Midbrain (tissue), 1 donor: ENCODE data around the gene CDC42EP2.
A peak's percentile ranks its signal among the peaks of the same experiment; 100 is the strongest.

Source experiments
- DNase-seq: peaks from one replicate; lab custom pipeline; 2025; lab: John Stamatoyannopoulos, UW

CDC42EP2 gene

GRCh38 chr11:65298131-65298535, 16.5 kb upstream of the CDC42EP2 start:
- peak; percentile 64 for DNase-seq

GRCh38 chr11:65298655-65299179, 15.9 kb upstream of the CDC42EP2 start:
- DNase-seq: no peak

- no peak for DNase-seq
Measured at GRCh38 chr11:65300621-65301275, 13.9 kb upstream of the CDC42EP2 start.

- peak; percentile 60 for DNase-seq
Measured at GRCh38 chr11:65301491-65302329, 13.0 kb upstream of the CDC42EP2 start.

DNA sequence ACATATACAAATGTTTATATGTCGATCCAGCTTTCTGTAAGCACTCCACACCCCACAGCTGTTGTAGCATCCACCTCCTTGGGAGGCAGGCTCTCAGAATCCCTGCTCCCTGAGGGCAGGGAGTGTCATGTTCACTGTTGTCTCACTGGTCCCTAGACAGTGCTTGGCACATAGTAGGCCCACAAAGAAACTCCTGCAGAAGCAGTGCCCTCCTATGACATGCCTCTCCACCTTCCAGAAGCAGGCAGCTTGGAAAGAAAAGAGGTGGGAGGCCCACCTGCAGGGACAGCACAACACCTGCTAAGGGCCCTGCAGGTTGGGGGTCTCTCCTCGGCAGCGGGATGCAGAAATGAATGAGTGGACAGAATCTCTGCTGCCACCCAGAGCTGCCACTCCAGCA, 11.1 kb upstream of the CDC42EP2 start:
- no peak for DNase-seq

- DNase-seq: no peak
Measured at GRCh38 chr11:65304110-65304509, 10.6 kb upstream of the CDC42EP2 start.

DNA sequence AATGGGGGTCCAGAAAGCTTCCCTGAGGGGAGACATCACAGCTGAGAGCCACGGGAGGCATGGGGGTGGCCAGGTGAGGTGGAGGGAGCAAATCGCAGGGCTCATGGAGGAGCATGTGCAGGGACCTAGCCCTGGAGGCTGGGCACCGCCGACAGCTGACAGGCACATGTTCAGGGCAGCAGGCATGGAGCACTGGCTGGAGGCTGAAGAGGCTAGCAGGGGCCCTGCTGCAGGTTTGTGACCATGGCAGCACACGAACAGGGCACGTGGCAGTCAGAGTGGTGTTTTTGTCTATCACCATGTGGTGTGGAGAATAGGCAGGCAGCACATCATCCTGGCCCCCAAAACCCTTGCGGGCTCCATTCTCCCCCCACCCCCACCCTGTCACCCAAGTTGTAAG, 10.1 kb upstream of the CDC42EP2 start:
- DNase-seq: no peak

DNA sequence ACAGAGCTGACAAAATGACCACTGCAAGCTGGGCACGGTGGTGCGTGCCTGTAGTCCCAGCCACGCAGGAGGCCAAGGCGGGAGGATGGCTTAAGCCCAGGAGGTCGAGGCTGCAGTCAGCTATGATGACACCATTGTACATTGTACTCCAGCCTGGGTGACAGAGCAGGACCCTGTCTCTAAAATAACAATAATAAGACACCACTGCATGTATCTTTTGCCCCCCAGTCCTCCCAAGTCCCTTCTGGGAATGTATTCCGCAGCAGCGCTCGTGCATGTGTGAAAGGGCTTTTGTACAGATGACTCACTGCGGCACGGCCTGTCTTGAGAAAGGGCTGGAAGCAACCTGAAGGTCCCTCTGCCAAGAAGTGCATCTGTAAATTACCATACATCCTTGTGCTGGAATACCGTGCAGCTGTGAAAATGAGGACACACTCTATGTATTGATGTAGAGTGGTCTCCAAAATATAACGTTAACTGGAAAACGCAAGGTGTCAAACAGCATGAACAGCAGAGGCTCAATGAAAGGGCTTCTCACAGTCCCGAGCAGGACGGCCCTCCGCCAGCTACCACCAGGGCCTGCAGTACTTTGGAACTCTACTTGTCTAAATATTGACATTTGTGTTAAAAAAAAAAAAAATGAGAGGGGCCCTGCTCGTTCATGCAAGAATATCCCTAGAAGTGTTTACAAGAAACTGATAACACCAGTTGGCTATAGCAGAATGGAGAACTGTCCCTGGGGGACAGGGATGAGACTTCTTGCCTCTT, 9.0 kb upstream of the CDC42EP2 start:
- DNase-seq: no peak

DNA sequence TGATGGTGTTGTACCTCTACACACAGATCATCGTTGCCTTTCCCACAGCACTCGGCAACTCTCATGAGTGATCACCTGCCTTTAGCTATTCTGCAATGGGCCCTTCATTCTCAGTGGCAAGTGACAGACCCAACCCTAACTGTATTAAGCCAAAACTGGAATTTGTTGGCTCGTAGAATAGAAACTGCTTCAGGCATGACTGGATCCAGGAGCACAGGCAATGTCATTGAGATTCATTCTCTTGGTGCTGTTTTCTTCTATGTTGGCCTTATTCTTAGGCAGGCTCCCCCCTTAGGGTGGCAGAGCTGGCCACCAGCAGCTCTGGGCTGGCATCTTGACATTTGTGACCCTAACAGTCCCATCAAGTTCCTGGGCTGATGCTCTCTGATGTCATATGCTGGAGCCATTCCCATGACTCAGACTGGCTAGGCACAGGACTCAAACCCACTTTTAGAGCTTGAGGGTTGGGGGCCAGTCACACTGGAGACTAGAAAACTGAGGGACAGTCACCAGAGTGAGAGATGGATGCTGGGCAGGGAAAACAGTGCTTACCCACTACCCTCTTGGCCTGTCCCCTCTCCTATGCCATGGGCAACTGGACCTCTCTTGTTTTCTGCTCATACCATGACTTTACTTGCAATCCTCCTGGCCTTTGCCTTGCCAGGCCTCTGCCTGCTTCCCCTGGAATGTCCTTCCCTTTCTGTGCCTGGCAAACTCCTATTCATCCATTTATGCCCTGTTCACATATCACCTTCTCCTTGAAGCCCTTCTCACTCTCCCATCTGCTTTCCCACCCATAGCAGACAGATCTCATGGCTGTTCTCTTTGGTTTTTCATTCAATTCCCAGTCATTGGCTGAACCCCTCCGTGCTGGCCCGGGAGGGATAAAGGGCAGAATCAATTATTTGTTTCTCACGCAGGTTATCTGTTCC, 7.1 kb upstream of the CDC42EP2 start:
- no peak for DNase-seq

GRCh38 chr11:65308281-65308891, 6.3 kb upstream of the CDC42EP2 start:
- no peak for DNase-seq

- DNase-seq: no peak
Measured at GRCh38 chr11:65309006-65309405, 5.7 kb upstream of the CDC42EP2 start.

- DNase-seq: no peak
Measured at GRCh38 chr11:65310215-65310614, 4.5 kb upstream of the CDC42EP2 start.

- no peak for DNase-seq
Measured at GRCh38 chr11:65310736-65311135, 3.9 kb upstream of the CDC42EP2 start.

GRCh38 chr11:65311170-65311678, 3.4 kb upstream of the CDC42EP2 start:
- DNase-seq: no peak

- peak; percentile 76 for DNase-seq
Measured at GRCh38 chr11:65315204-65315865, 669 bp downstream of the CDC42EP2 start.

DNA sequence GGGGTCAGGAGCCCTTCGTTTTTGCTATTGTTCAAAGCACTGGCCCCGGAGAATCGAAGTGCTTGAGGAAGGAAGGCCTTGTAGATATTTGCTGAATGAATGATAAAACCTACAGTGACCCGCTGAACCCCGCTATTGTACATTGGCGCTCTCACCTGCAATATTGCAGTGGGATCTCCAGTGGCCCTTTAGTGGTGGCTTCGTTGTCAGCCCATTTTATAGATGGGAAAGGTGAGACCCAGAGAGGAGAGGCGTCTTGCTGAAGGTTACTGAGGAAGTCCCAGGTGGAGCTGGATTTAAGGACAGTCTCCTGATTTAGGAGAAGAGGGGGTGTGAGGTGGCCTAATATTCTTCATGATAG, 1.2 kb downstream of the CDC42EP2 start:
- DNase-seq: no peak

- DNase-seq: no peak
Measured at GRCh38 chr11:65316227-65317024, 1.8 kb downstream of the CDC42EP2 start.

- DNase-seq: no peak
Measured at GRCh38 chr11:65317025-65317786, 2.5 kb downstream of the CDC42EP2 start.
